Measurements from ENCODE around the gene RLBP1.

Gene RLBP1

GRCh38 chr15:89192766-89193165 lies 28.6 kb downstream of the RLBP1 start:
- H4K20me1 ChIP-seq (ENCODE audit: insufficient read depth, low read length), result no peaks in the 10 kb centered on the region
- no peak overlapping the region for H3K4me3 ChIP-seq (ENCODE audit: low read length)
- no peak overlapping the region for H3K4me2 ChIP-seq (ENCODE audit: low read length)
- H3K4me1 ChIP-seq (ENCODE audit: low read length), result no peaks in the 10 kb centered on the region
- H2AFZ ChIP-seq (ENCODE audit: low read depth, low read length), result no peak overlapping the region
- no peaks in the 10 kb centered on the region for H3K79me2 ChIP-seq (ENCODE audit: low read length)
- no peaks in the 10 kb centered on the region for H3K9me3 ChIP-seq (ENCODE audit: insufficient read depth, low read length)
- H3K9ac ChIP-seq (ENCODE audit: low read length), result no peak overlapping the region
- peaks cover 42% of the 10 kb centered on the region for H3K36me3 ChIP-seq (replicated peaks; ENCODE audit: low read depth, low read length)
- H3K27ac ChIP-seq (ENCODE audit: low read length), result no peak overlapping the region
- H3K27me3 ChIP-seq (ENCODE audit: low read depth, low read length), result no peaks in the 10 kb centered on the region
- no peak for TF ChIP-seq EZH2phosphoT487 (IDR thresholded peaks at IDR 0.05; ENCODE audit: low read depth)
- TF ChIP-seq CTCF (IDR thresholded peaks at IDR 0.05; ENCODE audit: low read depth, low read length), result no peak

GRCh38 chr15:89192136-89192535 lies 29.2 kb downstream of the RLBP1 start:
- H3K79me2 ChIP-seq (ENCODE audit: low read length), result no peaks in the 10 kb centered on the region
- H3K4me2 ChIP-seq (ENCODE audit: low read length), result no peak overlapping the region
- no peak overlapping the region for H2AFZ ChIP-seq (ENCODE audit: low read depth, low read length)
- TF ChIP-seq EZH2phosphoT487 (IDR thresholded peaks at IDR 0.05; ENCODE audit: low read depth) (no peak), CTCF (IDR thresholded peaks at IDR 0.05; ENCODE audit: low read depth, low read length) (no peak)
- H3K4me1 ChIP-seq (ENCODE audit: low read length), result no peaks in the 10 kb centered on the region
- H3K4me3 ChIP-seq (ENCODE audit: low read length), result no peak overlapping the region
- no peaks in the 10 kb centered on the region for H3K9me3 ChIP-seq (ENCODE audit: insufficient read depth, low read length)
- H3K36me3 ChIP-seq (replicated peaks; ENCODE audit: low read depth, low read length), result peaks cover 37% of the 10 kb centered on the region
- H4K20me1 ChIP-seq (ENCODE audit: insufficient read depth, low read length), result no peaks in the 10 kb centered on the region
- H3K9ac ChIP-seq (ENCODE audit: low read length), result no peak overlapping the region
- no peak overlapping the region for H3K27ac ChIP-seq (ENCODE audit: low read length)
- H3K27me3 ChIP-seq (ENCODE audit: low read depth, low read length), result no peaks in the 10 kb centered on the region

- Histone ChIP-seq H3K79me2 (ENCODE audit: low read length) (no peaks in the 10 kb centered on the region), H2AFZ (ENCODE audit: low read depth, low read length) (no peak overlapping the region), H3K9ac (ENCODE audit: low read length) (no peak overlapping the region), H3K4me3 (ENCODE audit: low read length) (no peak overlapping the region), H3K4me2 (ENCODE audit: low read length) (no peak overlapping the region), H4K20me1 (ENCODE audit: insufficient read depth, low read length) (no peaks in the 10 kb centered on the region), H3K27me3 (ENCODE audit: low read depth, low read length) (no peaks in the 10 kb centered on the region), H3K4me1 (ENCODE audit: low read length) (no peaks in the 10 kb centered on the region; the same call in 1 of the 2 replicates), H3K27ac (ENCODE audit: low read length) (no peak overlapping the region), H3K9me3 (ENCODE audit: insufficient read depth, low read length) (no peaks in the 10 kb centered on the region), H3K36me3 (replicated peaks; ENCODE audit: low read depth, low read length) (peaks cover 22% of the 10 kb centered on the region)
- no peak for TF ChIP-seq EZH2phosphoT487 (IDR thresholded peaks at IDR 0.05; ENCODE audit: low read depth)
- no peak for TF ChIP-seq CTCF (IDR thresholded peaks at IDR 0.05; ENCODE audit: low read depth, low read length)
Observed at GRCh38 chr15:89187986-89188514, 33.3 kb downstream of the RLBP1 start.

GRCh38 chr15:89187301-89187985 lies 33.9 kb downstream of the RLBP1 start:
- Histone ChIP-seq H3K9ac (ENCODE audit: low read length) (no peak overlapping the region), H3K4me3 (ENCODE audit: low read length) (no peak overlapping the region), H3K9me3 (ENCODE audit: insufficient read depth, low read length) (no peaks in the 10 kb centered on the region), H4K20me1 (ENCODE audit: insufficient read depth, low read length) (no peaks in the 10 kb centered on the region), H3K36me3 (replicated peaks; ENCODE audit: low read depth, low read length) (peaks cover 17% of the 10 kb centered on the region), H3K4me2 (ENCODE audit: low read length) (no peak overlapping the region), H3K4me1 (ENCODE audit: low read length) (no peaks in the 10 kb centered on the region; the same call in 1 of the 2 replicates), H2AFZ (ENCODE audit: low read depth, low read length) (no peak overlapping the region), H3K79me2 (ENCODE audit: low read length) (no peaks in the 10 kb centered on the region), H3K27me3 (ENCODE audit: low read depth, low read length) (no peaks in the 10 kb centered on the region), H3K27ac (ENCODE audit: low read length) (no peak overlapping the region)
- no peak for TF ChIP-seq EZH2phosphoT487 (IDR thresholded peaks at IDR 0.05; ENCODE audit: low read depth)
- TF ChIP-seq CTCF (IDR thresholded peaks at IDR 0.05; ENCODE audit: low read depth, low read length), result no peak
